ENCODE measurements around the gene ZNF746.
"Not testable (repeated sequence)": the region's sequence is repeated elsewhere in the genome, so short reads cannot be mapped to it uniquely, and the experiment has no call there.

The ZNF746 gene

GRCh38 chr7:149457766-149458165 lies 39.8 kb downstream of the ZNF746 start:
- DNase-seq = no peak

- no peak for DNase-seq
Observed at GRCh38 chr7:149456506-149457421, 40.8 kb downstream of the ZNF746 start.

GRCh38 chr7:149455175-149455950 lies 42.2 kb downstream of the ZNF746 start:
- DNase-seq = no peak

GRCh38 chr7:149454750-149455149 lies 42.9 kb downstream of the ZNF746 start:
- no peak for DNase-seq

GRCh38 chr7:149454006-149454405 lies 43.6 kb downstream of the ZNF746 start:
- DNase-seq = no peak

- no peak for DNase-seq
Observed at GRCh38 chr7:149450821-149451220, 46.8 kb downstream of the ZNF746 start.

- DNase-seq = no peak
Observed at GRCh38 chr7:149449897-149450296, 47.7 kb downstream of the ZNF746 start.

- no peak for DNase-seq
Observed at GRCh38 chr7:149448961-149449360, 48.6 kb downstream of the ZNF746 start.

GRCh38 chr7:149446026-149446425 lies 51.6 kb downstream of the ZNF746 start:
- not testable (repeated sequence) for DNase-seq

GRCh38 chr7:149444287-149444686 lies 53.3 kb downstream of the ZNF746 start:
- no peak for DNase-seq

- DNase-seq = no peak
Observed at GRCh38 chr7:149443523-149443922, 54.1 kb downstream of the ZNF746 start.

GRCh38 chr7:149442924-149443323 lies 54.7 kb downstream of the ZNF746 start:
- no peak for DNase-seq

GRCh38 chr7:149440222-149440621 lies 57.4 kb downstream of the ZNF746 start:
- DNase-seq = no peak

GRCh38 chr7:149436358-149436757 lies 61.3 kb downstream of the ZNF746 start:
- no peak for DNase-seq

GRCh38 chr7:149433124-149433523 lies 64.5 kb downstream of the ZNF746 start:
- no peak for DNase-seq

- no peak for DNase-seq
Observed at GRCh38 chr7:149432121-149432691, 65.4 kb downstream of the ZNF746 start.

GRCh38 chr7:149431486-149432120 lies 66.0 kb downstream of the ZNF746 start:
- DNase-seq = no peak

GRCh38 chr7:149430192-149430591 lies 67.4 kb downstream of the ZNF746 start:
- DNase-seq = no peak

GRCh38 chr7:149427893-149428292 lies 69.7 kb downstream of the ZNF746 start:
- DNase-seq = no peak

GRCh38 chr7:149427096-149427680 lies 70.4 kb downstream of the ZNF746 start:
- DNase-seq = no peak

- no peak for DNase-seq
Observed at GRCh38 chr7:149423449-149424110, 74.0 kb downstream of the ZNF746 start.

GRCh38 chr7:149422914-149423301 lies 74.7 kb downstream of the ZNF746 start:
- no peak for DNase-seq
